Hepatocyte (in vitro differentiated cells): ENCODE results near the gene VCX. TPM values are rescaled to one million over a fixed set of nuclear protein-coding genes. Genes with fewer than 3 reads are reported as not detected.
"Not testable (repeated sequence)": the region's sequence is repeated elsewhere in the genome, so short reads cannot be mapped to it uniquely, and the experiment has no call there.

Experiments used
- DNase-seq: peaks from one replicate; pipeline ENCODE4 v3.0.0-alpha.2; 2016; ENCODE audit warnings: low spot score
- H2AFZ ChIP-seq: fragments of 200-600 bp; sonication (generic); 2 replicates; pipeline ENCODE4 v1.6.0; 2016; ENCODE audit warnings: antibody characterized with exemption, mild to moderate bottlenecking
- H3K27ac ChIP-seq: fragments of 200-600 bp; sonication (generic); 2 replicates; pipeline ENCODE4 v1.5.1; 2016; ENCODE audit warnings: mild to moderate bottlenecking
- H3K27me3 ChIP-seq: fragments of 200-600 bp; sonication (generic); 2 replicates; pipeline ENCODE4 v1.6.1; 2016
- H3K36me3 ChIP-seq: fragments of 200-600 bp; sonication (generic); replicated peaks from 2 replicates; pipeline ENCODE4 v1.5.1; 2016; ENCODE audit warnings: low read depth; ENCODE audit not compliant: insufficient read depth
- H3K4me1 ChIP-seq: fragments of 200-600 bp; sonication (generic); 2 replicates; pipeline ENCODE4 v1.5.1; 2016; ENCODE audit warnings: mild to moderate bottlenecking, moderate library complexity; ENCODE audit not compliant: insufficient read depth
- H3K4me2 ChIP-seq: fragments of 200-600 bp; sonication (generic); 2 replicates; pipeline ENCODE4 v1.6.0; 2016
- H3K4me3 ChIP-seq: fragments of 200-600 bp; sonication (generic); 2 replicates; pipeline ENCODE4 v1.5.1; 2016; ENCODE audit warnings: mild to moderate bottlenecking
- H3K79me2 ChIP-seq: fragments of 200-600 bp; sonication (generic); 2 replicates; pipeline ENCODE4 v1.6.0; 2017; ENCODE audit warnings: mild to moderate bottlenecking
- H3K9me2 ChIP-seq: fragments of 200-600 bp; sonication (generic); replicated peaks from 2 replicates; pipeline ENCODE4 v1.6.0; 2017; ENCODE audit warnings: mild to moderate bottlenecking; ENCODE audit not compliant: insufficient read depth
- H3K9me3 ChIP-seq: fragments of 200-600 bp; sonication (generic); 2 replicates; pipeline ENCODE4 v1.5.1; 2016; ENCODE audit warnings: low read depth, mild to moderate bottlenecking
- H4K20me1 ChIP-seq: fragments of 200-600 bp; sonication (generic); 2 replicates; pipeline ENCODE4 v1.6.0; 2016; ENCODE audit warnings: mild to moderate bottlenecking; ENCODE audit not compliant: insufficient read depth, poor library complexity, severe bottlenecking
- CTCF ChIP-seq: fragments of 200-600 bp; sonication (generic); IDR thresholded peaks from 2 replicates; pipeline ENCODE4 v1.5.1; 2016; ENCODE audit warnings: antibody characterized with exemption, mild to moderate bottlenecking; ENCODE audit not compliant: poor library complexity
- EZH2 ChIP-seq: fragments of 200-600 bp; sonication (generic); IDR thresholded peaks from 2 replicates; pipeline ENCODE4 v1.6.1; 2016; ENCODE audit warnings: antibody characterized with exemption, mild to moderate bottlenecking, borderline replicate concordance
- EZH2phosphoT487 ChIP-seq: fragments of 200-600 bp; sonication (generic); IDR thresholded peaks from one replicate; pipeline ENCODE4 v1.6.1; 2018; ENCODE audit warnings: antibody characterized with exemption, mild to moderate bottlenecking, low read depth, moderate library complexity; ENCODE audit not compliant: unreplicated experiment, severe bottlenecking
- WGBS: methylation state at CpG from one replicate; pipeline ENCODE4 v1.1.6; 2016; ENCODE audit warnings: low lambda C conversion rate; ENCODE audit errors: missing lambda C conversion rate; 5-methylcytosine and 5-hydroxymethylcytosine counted together
- polyA plus RNA-seq: library from polyadenylated mRNA; unstranded; fragments of >200 nt; fragmentation: Nextera tagmentation; extraction: Ambion mirVana; gene quantifications from 2 replicates; pipeline ENCODE4 v1.2.1, GENCODE V29; 2016
- total RNA-seq: library from RNA; depleted of rRNA; stranded (reverse); fragments of >200 nt; gene quantifications from 2 replicates; pipeline ENCODE4 v1.2.3, GENCODE V29; 2014

Gene VCX
- total RNA-seq (not detected in 2 replicates), polyA plus RNA-seq (not detected in 2 replicates)

GRCh38 chrX:7842871-7843270 lies at the start of gene VCX:
TSS of gene VCX (plus strand) at chrX:7843171. CDS start at chrX:7843204, 33 bp downstream.
- H2AFZ ChIP-seq, H3K4me1 ChIP-seq, H3K4me2 ChIP-seq, H3K9me2 ChIP-seq, H3K4me3 ChIP-seq, H3K79me2 ChIP-seq, H3K27ac ChIP-seq, H3K9me3 ChIP-seq, DNase-seq, H3K27me3 ChIP-seq, H4K20me1 ChIP-seq, H3K36me3 ChIP-seq: not testable (repeated sequence)
- WGBS, result 100% methylated on average over 1 of the region's 20 CpGs

GRCh38 chrX:7798327-7798726 lies 44.6 kb upstream of the VCX start:
- no peak for TF ChIP-seq EZH2phosphoT487
- TF ChIP-seq CTCF, result no peak
- no peak for TF ChIP-seq EZH2
- WGBS, result 92% methylated on average over 2 of the region's 2 CpGs
- no peak for DNase-seq
- Histone ChIP-seq H3K4me2 (no peak overlapping the region), H4K20me1 (no peaks in the 10 kb centered on the region), H3K27me3 (no peaks in the 10 kb centered on the region), H3K9me3 (no peaks in the 10 kb centered on the region), H3K4me1 (no peaks in the 10 kb centered on the region), H3K9me2 (no peaks in the 10 kb centered on the region), H3K4me3 (no peak overlapping the region), H2AFZ (no peak overlapping the region), H3K79me2 (no peaks in the 10 kb centered on the region), H3K36me3 (no peaks in the 10 kb centered on the region), H3K27ac (no peak overlapping the region)

- Histone ChIP-seq H3K27ac (no peak overlapping the region), H3K27me3 (no peaks in the 10 kb centered on the region), H3K4me1 (no peaks in the 10 kb centered on the region), H3K79me2 (no peaks in the 10 kb centered on the region), H4K20me1 (no peaks in the 10 kb centered on the region), H2AFZ (no peak overlapping the region), H3K9me2 (no peaks in the 10 kb centered on the region), H3K36me3 (no peaks in the 10 kb centered on the region), H3K4me3 (no peak overlapping the region), H3K4me2 (no peak overlapping the region), H3K9me3 (no peaks in the 10 kb centered on the region)
- DNase-seq, result no peak
- 79% methylated on average over 2 of the region's 2 CpGs for WGBS
- TF ChIP-seq EZH2phosphoT487 (no peak), CTCF (no peak), EZH2 (no peak)
Observed at GRCh38 chrX:7801711-7802110, 41.3 kb upstream of the VCX start.

GRCh38 chrX:7815166-7815805 lies 27.7 kb upstream of the VCX start:
- no peaks in the 10 kb centered on the region for H3K9me2 ChIP-seq
- H3K4me2 ChIP-seq, result no peak overlapping the region
- no peak overlapping the region for H2AFZ ChIP-seq
- no peaks in the 10 kb centered on the region for H3K79me2 ChIP-seq
- DNase-seq, result no peak
- no peaks in the 10 kb centered on the region for H3K27me3 ChIP-seq
- no peaks in the 10 kb centered on the region for H4K20me1 ChIP-seq
- no peak for TF ChIP-seq EZH2
- no peak overlapping the region for H3K27ac ChIP-seq
- WGBS, result 48% methylated on average over 2 of the region's 2 CpGs
- no peak overlapping the region for H3K4me3 ChIP-seq
- H3K36me3 ChIP-seq, result no peaks in the 10 kb centered on the region
- H3K4me1 ChIP-seq, result no peaks in the 10 kb centered on the region
- H3K9me3 ChIP-seq, result no peaks in the 10 kb centered on the region
